ENCODE data around the gene SMIM23.
"Not testable (repeated sequence)": the region's sequence is repeated elsewhere in the genome, so short reads cannot be mapped to it uniquely, and the experiment has no call there.

The SMIM23 gene

DNA sequence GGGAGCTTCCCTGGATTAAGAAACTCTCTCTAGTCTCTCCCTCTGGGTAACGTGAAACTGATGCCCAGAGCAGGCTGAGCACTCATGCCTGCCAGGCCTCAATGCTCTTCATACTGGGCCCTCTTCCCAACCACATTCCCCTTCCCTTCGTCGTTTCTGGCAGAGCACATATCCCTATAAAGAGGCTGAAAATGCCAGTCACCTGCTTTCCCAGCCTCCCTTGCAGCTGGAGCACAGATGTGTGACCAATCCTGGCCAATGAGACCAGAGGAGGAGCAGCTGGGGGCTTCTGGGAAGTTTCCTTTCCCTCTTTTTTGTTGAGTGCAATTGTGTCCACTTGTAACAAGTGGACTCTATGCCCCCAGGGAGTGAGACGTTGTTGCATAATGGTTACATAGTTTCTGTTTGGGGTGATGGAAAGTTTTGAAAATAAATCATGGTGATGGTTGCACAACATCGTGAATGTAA, 30.2 kb upstream of the SMIM23 start:
- DNase-seq (ENCODE audit: low read depth in 1 of 2, low spot score in 1 of 2): no peak
- no peak for TF ChIP-seq JUND (IDR thresholded peaks at IDR 0.05; ENCODE audit: low read depth)
- in situ Hi-C loops (cut with HindIII; ENCODE audit: low pct_unique_long_range_greater_than_20kb, low sequenced_read_pairs): no loop called here

DNA sequence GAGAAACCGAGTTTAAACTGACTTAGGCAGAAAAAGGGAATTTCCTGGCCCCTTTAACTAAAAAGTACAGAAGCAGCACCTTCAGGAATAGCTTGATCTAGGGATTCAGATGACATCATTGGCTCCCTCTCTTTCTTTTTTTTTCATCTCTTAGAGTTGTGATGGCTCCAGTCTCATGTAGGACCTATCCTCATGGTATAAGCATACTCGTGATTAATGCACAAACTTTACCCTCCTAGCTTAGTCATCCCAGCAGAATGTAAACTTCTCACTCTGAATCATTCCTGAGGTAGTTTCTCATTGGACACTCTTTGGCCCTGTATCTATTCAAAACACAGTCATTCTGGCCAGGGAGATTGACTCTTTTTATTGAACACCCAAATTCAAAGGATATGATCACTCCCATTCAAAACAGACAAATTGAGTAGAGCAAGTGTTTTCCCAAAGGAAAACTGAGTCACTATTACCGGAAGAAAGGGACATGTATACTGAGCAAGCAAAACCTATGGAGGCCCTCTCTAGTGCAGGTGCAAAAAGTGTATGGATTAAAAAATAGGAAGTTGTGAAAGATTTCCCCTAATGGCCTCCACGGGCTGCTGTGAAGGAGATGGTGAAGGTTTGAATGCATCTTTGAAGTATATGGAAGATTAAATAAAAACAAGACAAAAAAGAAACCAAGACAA, 27.6 kb upstream of the SMIM23 start:
- no peak for TF ChIP-seq JUND (IDR thresholded peaks at IDR 0.05; ENCODE audit: low read depth)
- DNase-seq (ENCODE audit: low read depth in 1 of 2, low spot score in 1 of 2): no peak

GRCh38 chr5:171759777-171760176, 25.8 kb upstream of the SMIM23 start:
- DNase-seq (ENCODE audit: low read depth in 1 of 2, low spot score in 1 of 2): no peak
- TF ChIP-seq JUND (IDR thresholded peaks at IDR 0.05; ENCODE audit: low read depth): no peak
- in situ Hi-C loops (cut with HindIII; ENCODE audit: low pct_unique_long_range_greater_than_20kb, low sequenced_read_pairs): no loop called here

More for the DNA sequence above, 27.6 kb upstream of the SMIM23 start:
- in situ Hi-C loops (cut with HindIII; ENCODE audit: low pct_unique_long_range_greater_than_20kb, low sequenced_read_pairs): no loop called here

GRCh38 chr5:171762021-171762608, 23.5 kb upstream of the SMIM23 start:
- in situ Hi-C loops (cut with HindIII; ENCODE audit: low pct_unique_long_range_greater_than_20kb, low sequenced_read_pairs): no loop called here
- no peak for DNase-seq (ENCODE audit: low read depth in 1 of 2, low spot score in 1 of 2)
- TF ChIP-seq JUND (IDR thresholded peaks at IDR 0.05; ENCODE audit: low read depth): no peak

- DNase-seq (ENCODE audit: low read depth in 1 of 2, low spot score in 1 of 2): no peak
- no peak for TF ChIP-seq JUND (IDR thresholded peaks at IDR 0.05; ENCODE audit: low read depth)
- in situ Hi-C loops (cut with HindIII; ENCODE audit: low pct_unique_long_range_greater_than_20kb, low sequenced_read_pairs): no loop called here
Measured at GRCh38 chr5:171762903-171763302, 22.7 kb upstream of the SMIM23 start.

- in situ Hi-C loops (cut with HindIII; ENCODE audit: low pct_unique_long_range_greater_than_20kb, low sequenced_read_pairs): no loop called here
- TF ChIP-seq JUND (IDR thresholded peaks at IDR 0.05; ENCODE audit: low read depth): no peak
- DNase-seq (ENCODE audit: low read depth in 1 of 2, low spot score in 1 of 2): no peak
Measured at GRCh38 chr5:171764265-171764664, 21.4 kb upstream of the SMIM23 start.

GRCh38 chr5:171766875-171767274, 18.7 kb upstream of the SMIM23 start:
- no peak for TF ChIP-seq JUND (IDR thresholded peaks at IDR 0.05; ENCODE audit: low read depth)
- DNase-seq (ENCODE audit: low read depth in 1 of 2, low spot score in 1 of 2): no peak
- in situ Hi-C loops (cut with HindIII; ENCODE audit: low pct_unique_long_range_greater_than_20kb, low sequenced_read_pairs): no loop called here

DNA sequence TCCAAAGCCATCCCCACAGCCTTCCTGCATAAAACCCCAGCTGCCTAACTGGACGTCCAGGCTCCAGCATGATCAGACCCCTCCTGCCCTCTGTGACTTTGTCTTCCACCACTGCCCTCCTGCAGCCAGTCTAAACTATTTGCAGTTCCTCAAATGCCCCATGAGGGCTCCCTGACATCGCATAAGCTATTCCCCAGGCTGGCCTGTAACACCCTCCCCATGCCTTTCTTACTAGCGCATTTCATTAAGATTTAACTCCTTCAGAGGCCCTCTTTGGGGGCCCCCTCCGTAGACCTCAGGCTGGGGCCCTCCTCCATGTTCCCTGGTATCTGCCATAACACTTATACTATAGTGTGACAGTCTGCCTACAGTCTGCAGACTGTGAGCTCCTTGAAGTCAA, 15.5 kb upstream of the SMIM23 start:
- no peak for TF ChIP-seq JUND (IDR thresholded peaks at IDR 0.05; ENCODE audit: low read depth)
- peak; percentile 17 to 21 for DNase-seq (ENCODE audit: low read depth in 1 of 2, low spot score in 1 of 2)
- in situ Hi-C loops (cut with HindIII; ENCODE audit: low pct_unique_long_range_greater_than_20kb, low sequenced_read_pairs): no loop called here

- in situ Hi-C loops (cut with HindIII; ENCODE audit: low pct_unique_long_range_greater_than_20kb, low sequenced_read_pairs): no loop called here
- no peak for TF ChIP-seq JUND (IDR thresholded peaks at IDR 0.05; ENCODE audit: low read depth)
- DNase-seq (ENCODE audit: low read depth in 1 of 2, low spot score in 1 of 2): no peak
Measured at GRCh38 chr5:171771856-171772255, 13.8 kb upstream of the SMIM23 start.

GRCh38 chr5:171773106-171773505, 12.5 kb upstream of the SMIM23 start:
- no peak for TF ChIP-seq JUND (IDR thresholded peaks at IDR 0.05; ENCODE audit: low read depth)
- in situ Hi-C loops (cut with HindIII; ENCODE audit: low pct_unique_long_range_greater_than_20kb, low sequenced_read_pairs): no loop called here
- DNase-seq (ENCODE audit: low read depth in 1 of 2, low spot score in 1 of 2): no peak

DNA sequence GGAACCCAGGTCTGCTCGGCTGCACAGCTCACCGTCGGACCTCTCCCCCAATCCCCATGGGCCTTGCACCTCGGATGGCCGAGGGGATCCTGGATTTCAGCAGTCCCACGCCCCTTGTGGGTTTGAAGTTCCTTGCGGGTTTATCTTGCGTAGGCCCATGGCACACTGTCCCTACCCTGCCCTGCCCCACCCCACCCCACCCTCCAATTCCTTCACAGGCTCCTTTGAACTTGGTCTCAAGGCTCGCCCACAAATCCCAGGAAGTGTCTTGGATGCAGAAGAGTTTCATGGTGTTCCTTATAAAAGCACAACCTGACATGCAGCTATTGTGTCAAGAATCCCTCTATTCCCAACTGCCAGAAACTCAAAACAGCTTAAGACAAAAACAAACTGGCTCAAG, 11.2 kb upstream of the SMIM23 start:
- no peak for TF ChIP-seq JUND (IDR thresholded peaks at IDR 0.05; ENCODE audit: low read depth)
- DNase-seq (ENCODE audit: low read depth in 1 of 2, low spot score in 1 of 2): no peak
- in situ Hi-C loops (cut with HindIII; ENCODE audit: low pct_unique_long_range_greater_than_20kb, low sequenced_read_pairs): no loop called here

DNA sequence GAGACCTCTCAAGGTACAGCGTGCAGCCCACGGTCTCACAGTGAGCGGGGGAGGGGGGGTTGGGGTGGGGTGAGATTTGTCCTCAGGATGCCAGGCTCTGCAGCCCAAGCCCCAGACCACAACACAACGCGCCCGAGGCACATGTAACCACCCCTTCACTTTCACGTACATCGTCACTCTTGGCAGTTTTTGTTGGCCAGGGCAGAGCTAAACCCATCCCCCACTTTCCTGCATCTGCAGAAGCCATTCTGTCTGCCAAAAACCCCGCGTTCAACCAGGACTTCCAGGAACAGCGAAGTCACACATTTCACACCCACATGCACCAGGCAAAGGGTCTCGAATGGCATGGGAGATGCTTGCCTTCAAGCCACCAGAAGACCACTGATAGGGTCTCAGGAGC, 9.4 kb upstream of the SMIM23 start:
- in situ Hi-C loops (cut with HindIII; ENCODE audit: low pct_unique_long_range_greater_than_20kb, low sequenced_read_pairs): no loop called here
- TF ChIP-seq JUND (IDR thresholded peaks at IDR 0.05; ENCODE audit: low read depth): no peak
- no peak for DNase-seq (ENCODE audit: low read depth in 1 of 2, low spot score in 1 of 2)

DNA sequence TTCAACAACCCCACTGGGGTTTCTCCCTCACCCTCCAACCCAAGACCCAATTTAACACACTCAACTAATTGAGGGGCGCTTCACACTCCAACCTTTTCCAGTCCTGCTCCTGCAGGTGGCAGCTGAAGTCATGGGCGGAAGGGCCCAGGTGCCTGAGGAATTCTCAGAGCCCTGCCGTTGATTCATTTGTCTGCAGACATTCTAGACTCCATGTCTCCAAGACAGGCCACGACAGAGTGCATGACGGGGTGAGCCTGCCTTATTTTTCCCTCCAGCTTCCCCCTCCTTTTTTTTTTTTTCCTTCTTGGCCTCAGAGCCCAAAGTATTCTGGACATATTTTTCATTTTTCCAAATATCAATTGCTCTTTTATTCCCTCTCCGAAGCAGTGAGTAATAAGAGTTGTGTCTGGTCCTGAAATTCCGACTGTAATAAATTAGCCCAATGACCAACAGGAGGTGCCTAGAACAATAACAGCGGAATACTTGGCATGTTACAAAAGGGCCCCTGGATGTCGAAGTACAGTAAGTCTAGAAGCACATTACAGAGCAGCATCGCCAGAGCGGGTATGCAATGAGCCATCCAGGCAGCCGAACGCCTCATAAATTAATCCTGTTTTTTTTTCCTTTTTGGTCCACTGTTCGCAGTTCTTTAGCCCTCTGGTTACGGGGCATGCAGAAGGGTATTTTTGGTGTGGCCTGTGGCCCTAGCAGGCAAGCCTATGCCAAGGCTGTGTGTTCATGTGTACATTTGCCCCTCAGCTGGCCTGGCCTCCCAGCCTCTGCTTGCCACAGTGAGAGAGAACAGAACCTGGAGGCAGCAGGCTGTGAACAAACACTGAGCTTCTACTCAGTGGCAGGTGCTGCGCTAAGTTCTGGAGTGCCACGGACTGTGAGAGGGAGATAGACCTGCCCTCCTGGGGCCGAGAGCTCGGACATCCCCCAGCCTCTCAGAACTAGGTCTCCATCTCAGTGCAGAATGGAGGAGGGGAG, 8.6 kb upstream of the SMIM23 start:
- no peak for DNase-seq (ENCODE audit: low read depth in 1 of 2, low spot score in 1 of 2)
- TF ChIP-seq JUND (IDR thresholded peaks at IDR 0.05; ENCODE audit: low read depth): no peak
- in situ Hi-C loops (cut with HindIII; ENCODE audit: low pct_unique_long_range_greater_than_20kb, low sequenced_read_pairs): no loop called here

DNA sequence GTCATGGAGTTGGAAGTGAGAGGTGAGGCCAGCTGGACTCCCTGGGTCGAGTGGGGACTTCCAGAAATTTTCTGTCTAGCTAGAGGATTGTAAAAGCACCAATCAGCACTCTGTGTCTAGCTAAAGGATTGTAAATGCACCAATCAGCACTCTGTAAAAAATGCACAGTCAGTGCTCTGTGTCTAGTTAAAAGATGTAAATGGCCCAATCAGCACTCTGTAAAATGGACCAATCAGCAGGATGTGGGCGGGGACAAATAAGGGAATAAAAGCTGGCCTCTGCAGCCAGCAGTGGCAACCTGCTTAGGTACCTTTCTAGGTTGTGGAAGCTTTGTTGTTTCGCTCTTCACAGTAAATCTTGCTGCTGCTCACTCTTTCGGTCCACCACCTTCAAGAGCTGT, 3.9 kb upstream of the SMIM23 start:
- DNase-seq (ENCODE audit: low read depth in 1 of 2, low spot score in 1 of 2); in situ Hi-C loops (cut with HindIII; ENCODE audit: low pct_unique_long_range_greater_than_20kb, low sequenced_read_pairs): not testable (repeated sequence)
